ENCODE results near the gene OR2T5. TPM values are rescaled to one million over a fixed set of nuclear protein-coding genes. Genes with fewer than 3 reads are reported as not detected.
"Not testable (repeated sequence)": the region's sequence is repeated elsewhere in the genome, so short reads cannot be mapped to it uniquely, and the experiment has no call there.

The OR2T5 gene
- total and polyA plus RNA-seq, 4 donors: not detected

DNA sequence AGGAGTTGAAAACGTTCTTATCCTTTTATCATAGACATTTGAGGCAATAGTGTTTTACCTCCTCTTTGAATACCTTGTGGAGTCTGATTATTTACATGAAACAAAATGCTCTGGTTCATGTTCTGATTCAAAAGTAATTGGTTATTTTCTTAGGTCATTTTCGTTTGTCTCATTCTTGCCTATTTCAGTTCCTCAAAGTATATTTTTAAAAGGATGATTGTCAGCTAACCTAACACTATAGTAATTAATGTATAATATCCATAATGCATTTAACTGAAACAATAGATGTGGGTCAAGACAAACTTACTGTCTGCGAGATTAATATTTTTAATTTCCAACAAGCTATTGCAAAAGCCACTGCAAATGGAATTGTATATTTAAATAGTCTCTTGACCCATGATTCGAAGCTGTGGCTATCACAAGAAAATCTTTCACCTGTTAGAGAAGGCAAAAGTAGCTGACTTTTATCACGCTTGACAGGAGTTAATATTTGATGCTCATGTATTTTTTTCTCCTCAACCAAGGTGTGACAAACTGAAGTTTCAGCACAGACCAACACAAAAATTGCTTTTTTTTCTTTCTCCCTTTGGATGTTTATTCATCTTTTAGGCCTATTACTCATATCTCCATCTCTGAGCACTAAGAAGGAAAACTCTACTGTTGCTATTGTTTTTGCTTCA lies 37.8 kb upstream of the OR2T5 start:
- H3K9me3 ChIP-seq (ENCODE audit: control insufficient read depth in 4 of 4, low read length in 3 of 4); H3K4me1 ChIP-seq (ENCODE audit: control insufficient read depth in 4 of 4, insufficient read depth in 4 of 4, low read length in 3 of 4); DNase-seq (ENCODE audit: low spot score); H3K27ac ChIP-seq (ENCODE audit: low read depth in 1 of 2, low read length in 2 of 2); H3K9ac ChIP-seq (ENCODE audit: low read depth in 1 of 2, low read length in 2 of 2); H3K27me3 ChIP-seq (ENCODE audit: control insufficient read depth in 4 of 4, insufficient read depth in 4 of 4, low read length in 3 of 4); H3K4me3 ChIP-seq (ENCODE audit: low read depth in 1 of 3, low read length in 3 of 3); H3K36me3 ChIP-seq (ENCODE audit: control insufficient read depth in 4 of 4, insufficient read depth in 3 of 4, low read depth in 1 of 4, low read length in 3 of 4): not testable (repeated sequence)
- WGBS: 46% methylated on average over 2 of the region's 5 CpGs

DNA sequence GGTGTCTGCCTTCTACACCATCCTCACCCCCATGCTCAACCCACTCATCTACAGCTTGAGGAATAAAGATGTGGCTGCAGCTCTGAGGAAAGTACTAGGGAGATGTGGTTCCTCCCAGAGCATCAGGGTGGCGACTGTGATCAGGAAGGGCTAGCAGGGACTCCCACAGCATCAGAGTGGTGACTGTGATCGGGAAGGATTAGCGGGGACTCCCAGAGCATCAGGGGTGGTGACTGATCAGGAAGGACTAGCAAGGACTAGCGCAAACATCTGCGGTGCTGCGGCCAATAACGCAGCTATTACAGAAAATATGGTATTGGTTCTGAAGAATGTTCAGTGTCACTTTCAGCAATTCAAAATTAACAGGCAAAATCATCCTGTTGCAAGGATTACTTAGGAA lies 34.8 kb upstream of the OR2T5 start:
- not testable (repeated sequence) for H3K36me3 ChIP-seq (ENCODE audit: control insufficient read depth in 4 of 4, insufficient read depth in 3 of 4, low read depth in 1 of 4, low read length in 3 of 4); H3K4me3 ChIP-seq (ENCODE audit: low read depth in 1 of 3, low read length in 3 of 3); DNase-seq (ENCODE audit: low spot score); H3K27me3 ChIP-seq (ENCODE audit: control insufficient read depth in 4 of 4, insufficient read depth in 4 of 4, low read length in 3 of 4); H3K9me3 ChIP-seq (ENCODE audit: control insufficient read depth in 4 of 4, low read length in 3 of 4); H3K27ac ChIP-seq (ENCODE audit: low read depth in 1 of 2, low read length in 2 of 2); H3K9ac ChIP-seq (ENCODE audit: low read depth in 1 of 2, low read length in 2 of 2); H3K4me1 ChIP-seq (ENCODE audit: control insufficient read depth in 4 of 4, insufficient read depth in 4 of 4, low read length in 3 of 4)
- 79% methylated on average over 7 of the region's 7 CpGs for WGBS

DNA sequence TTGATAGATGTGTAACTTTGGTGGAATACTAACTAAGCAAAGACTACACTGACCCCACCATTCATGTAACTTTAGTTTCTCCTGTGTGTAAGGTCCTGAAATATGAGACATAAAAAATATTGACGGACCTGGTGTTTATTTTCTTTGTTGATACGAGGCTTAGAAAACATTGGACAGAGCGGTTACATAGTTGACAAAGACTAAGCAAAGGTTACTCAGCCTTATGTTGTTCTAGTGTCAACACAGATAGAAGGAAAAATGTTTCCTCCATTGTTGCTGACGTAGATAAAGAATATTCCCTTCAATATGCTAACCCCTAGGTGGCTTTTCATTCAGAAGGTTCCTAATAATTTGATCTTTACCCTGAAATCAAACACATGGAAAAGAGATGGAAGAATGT lies 33.3 kb upstream of the OR2T5 start:
- H3K27ac ChIP-seq (ENCODE audit: low read depth in 1 of 2, low read length in 2 of 2); DNase-seq (ENCODE audit: low spot score); H3K27me3 ChIP-seq (ENCODE audit: control insufficient read depth in 4 of 4, insufficient read depth in 4 of 4, low read length in 3 of 4); H3K4me3 ChIP-seq (ENCODE audit: low read depth in 1 of 3, low read length in 3 of 3); H3K4me1 ChIP-seq (ENCODE audit: control insufficient read depth in 4 of 4, insufficient read depth in 4 of 4, low read length in 3 of 4); H3K36me3 ChIP-seq (ENCODE audit: control insufficient read depth in 4 of 4, insufficient read depth in 3 of 4, low read depth in 1 of 4, low read length in 3 of 4); H3K9ac ChIP-seq (ENCODE audit: low read depth in 1 of 2, low read length in 2 of 2); H3K9me3 ChIP-seq (ENCODE audit: control insufficient read depth in 4 of 4, low read length in 3 of 4): not testable (repeated sequence)
- WGBS: 41% methylated on average over 1 of the region's 4 CpGs

DNA sequence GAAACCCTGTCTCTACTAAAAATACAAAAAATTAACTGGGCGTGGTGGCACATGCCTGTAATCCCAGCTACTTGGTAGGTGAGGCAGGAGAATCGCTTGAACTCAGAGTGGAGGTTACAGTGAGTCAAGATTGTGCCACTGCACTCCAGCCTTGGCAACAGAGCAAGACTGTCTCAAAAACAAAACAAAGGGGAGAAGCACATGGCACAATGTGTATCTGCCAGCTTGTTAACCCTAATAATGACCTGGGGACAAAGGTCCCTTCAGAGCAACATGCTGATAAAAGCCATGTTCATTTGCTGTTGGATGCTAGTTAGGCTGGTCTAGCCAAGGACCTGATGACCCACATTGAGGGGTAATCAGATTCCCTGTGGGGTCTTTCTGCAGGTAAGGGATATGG lies 31.8 kb upstream of the OR2T5 start:
- H3K4me1 ChIP-seq (ENCODE audit: control insufficient read depth in 4 of 4, insufficient read depth in 4 of 4, low read length in 3 of 4): not testable (repeated sequence)

DNA sequence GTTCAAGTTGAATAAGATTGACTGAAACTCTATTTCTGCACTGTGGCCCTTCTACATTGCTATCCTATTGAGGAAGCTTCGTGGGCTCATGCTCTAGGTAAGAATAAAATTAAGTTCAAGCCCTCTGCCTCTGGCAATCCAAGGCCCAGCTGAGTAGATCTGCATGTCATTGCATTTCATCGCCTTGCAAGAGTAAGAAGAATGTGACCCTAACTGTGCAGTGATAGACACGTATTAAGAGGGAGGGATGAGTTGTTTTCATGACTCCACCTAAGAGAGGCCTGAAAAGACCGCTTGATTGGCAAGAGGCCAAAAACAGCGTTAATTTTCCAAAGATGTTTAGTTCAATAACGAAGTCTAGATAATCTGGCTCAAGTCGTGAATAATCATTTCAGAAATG lies 29.3 kb upstream of the OR2T5 start:
- H3K27me3 ChIP-seq (ENCODE audit: control insufficient read depth in 4 of 4, insufficient read depth in 4 of 4, low read length in 3 of 4); H3K9me3 ChIP-seq (ENCODE audit: control insufficient read depth in 4 of 4, low read length in 3 of 4); H3K9ac ChIP-seq (ENCODE audit: low read depth in 1 of 2, low read length in 2 of 2); H3K4me3 ChIP-seq (ENCODE audit: low read depth in 1 of 3, low read length in 3 of 3); H3K27ac ChIP-seq (ENCODE audit: low read depth in 1 of 2, low read length in 2 of 2); DNase-seq (ENCODE audit: low spot score); H3K4me1 ChIP-seq (ENCODE audit: control insufficient read depth in 4 of 4, insufficient read depth in 4 of 4, low read length in 3 of 4); H3K36me3 ChIP-seq (ENCODE audit: control insufficient read depth in 4 of 4, insufficient read depth in 3 of 4, low read depth in 1 of 4, low read length in 3 of 4): not testable (repeated sequence)
- 67% methylated on average over 7 of the region's 7 CpGs for WGBS

More for the DNA sequence above, 31.8 kb upstream of the OR2T5 start:
- H3K27ac ChIP-seq (ENCODE audit: low read depth in 1 of 2, low read length in 2 of 2); DNase-seq (ENCODE audit: low spot score); H3K36me3 ChIP-seq (ENCODE audit: control insufficient read depth in 4 of 4, insufficient read depth in 3 of 4, low read depth in 1 of 4, low read length in 3 of 4); H3K4me3 ChIP-seq (ENCODE audit: low read depth in 1 of 3, low read length in 3 of 3); H3K9ac ChIP-seq (ENCODE audit: low read depth in 1 of 2, low read length in 2 of 2); H3K27me3 ChIP-seq (ENCODE audit: control insufficient read depth in 4 of 4, insufficient read depth in 4 of 4, low read length in 3 of 4); H3K9me3 ChIP-seq (ENCODE audit: control insufficient read depth in 4 of 4, low read length in 3 of 4): not testable (repeated sequence)
- no CpG with 5 or more reads among the region's 2 CpGs for WGBS

DNA sequence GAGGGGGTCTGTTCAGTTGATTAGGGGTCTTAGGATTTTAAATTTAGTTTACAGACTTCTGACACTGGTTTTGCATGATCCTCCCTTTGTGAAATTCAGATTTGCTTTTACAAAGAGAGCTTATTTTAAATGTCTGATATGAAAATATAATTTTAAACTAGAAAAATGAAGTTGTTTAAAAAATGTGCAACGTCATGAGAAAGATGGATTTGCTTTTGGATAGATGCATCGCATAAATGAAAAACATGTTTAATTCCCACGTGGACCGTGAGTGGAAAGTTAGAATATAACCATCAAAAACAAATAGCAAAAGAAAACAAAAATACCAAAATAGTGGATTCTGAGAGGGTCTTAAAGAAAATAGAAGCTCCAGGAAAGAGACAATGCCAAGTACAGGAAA lies 17.2 kb upstream of the OR2T5 start:
- Histone ChIP-seq H3K9me3 (ENCODE audit: control insufficient read depth in 4 of 4, low read length in 3 of 4) (no peaks in the 10 kb centered on the region), H3K9ac (ENCODE audit: low read depth in 1 of 2, low read length in 2 of 2) (no peak overlapping the region), H3K4me3 (ENCODE audit: low read depth in 1 of 3, low read length in 3 of 3) (no peak overlapping the region), H3K27me3 (ENCODE audit: control insufficient read depth in 4 of 4, insufficient read depth in 4 of 4, low read length in 3 of 4) (no peaks in the 10 kb centered on the region), H3K36me3 (ENCODE audit: control insufficient read depth in 4 of 4, insufficient read depth in 3 of 4, low read depth in 1 of 4, low read length in 3 of 4) (no peaks in the 10 kb centered on the region), H3K27ac (ENCODE audit: low read depth in 1 of 2, low read length in 2 of 2) (no peak overlapping the region), H3K4me1 (ENCODE audit: control insufficient read depth in 4 of 4, insufficient read depth in 4 of 4, low read length in 3 of 4) (no peaks in the 10 kb centered on the region)
- TF ChIP-seq JUND (IDR thresholded peaks at IDR 0.05): no peak
- no peak for TF ChIP-seq YY1 (IDR thresholded peaks at IDR 0.05)
- no peak for TF ChIP-seq RXRA (IDR thresholded peaks at IDR 0.05)
- TF ChIP-seq FOXA2 (IDR thresholded peaks at IDR 0.05): no peak
- TF ChIP-seq SP1 (IDR thresholded peaks at IDR 0.05): no peak
- TF ChIP-seq, protein P1, sequence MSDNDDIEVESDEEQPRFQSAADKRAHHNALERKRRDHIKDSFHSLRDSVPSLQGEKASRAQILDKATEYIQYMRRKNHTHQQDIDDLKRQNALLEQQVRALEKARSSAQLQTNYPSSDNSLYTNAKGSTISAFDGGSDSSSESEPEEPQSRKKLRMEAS (IDR thresholded peaks at IDR 0.05): no peak
- TF ChIP-seq FOXA1 (IDR thresholded peaks at IDR 0.05): no peak
- TF ChIP-seq HNF4G (IDR thresholded peaks at IDR 0.05): no peak
- TF ChIP-seq HNF4A (conservative IDR thresholded peaks at IDR 0.05): no peak
- TF ChIP-seq, protein P2, sequence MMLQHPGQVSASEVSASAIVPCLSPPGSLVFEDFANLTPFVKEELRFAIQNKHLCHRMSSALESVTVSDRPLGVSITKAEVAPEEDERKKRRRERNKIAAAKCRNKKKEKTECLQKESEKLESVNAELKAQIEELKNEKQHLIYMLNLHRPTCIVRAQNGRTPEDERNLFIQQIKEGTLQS (IDR thresholded peaks at IDR 0.05): no peak
- TF ChIP-seq, protein P3, sequence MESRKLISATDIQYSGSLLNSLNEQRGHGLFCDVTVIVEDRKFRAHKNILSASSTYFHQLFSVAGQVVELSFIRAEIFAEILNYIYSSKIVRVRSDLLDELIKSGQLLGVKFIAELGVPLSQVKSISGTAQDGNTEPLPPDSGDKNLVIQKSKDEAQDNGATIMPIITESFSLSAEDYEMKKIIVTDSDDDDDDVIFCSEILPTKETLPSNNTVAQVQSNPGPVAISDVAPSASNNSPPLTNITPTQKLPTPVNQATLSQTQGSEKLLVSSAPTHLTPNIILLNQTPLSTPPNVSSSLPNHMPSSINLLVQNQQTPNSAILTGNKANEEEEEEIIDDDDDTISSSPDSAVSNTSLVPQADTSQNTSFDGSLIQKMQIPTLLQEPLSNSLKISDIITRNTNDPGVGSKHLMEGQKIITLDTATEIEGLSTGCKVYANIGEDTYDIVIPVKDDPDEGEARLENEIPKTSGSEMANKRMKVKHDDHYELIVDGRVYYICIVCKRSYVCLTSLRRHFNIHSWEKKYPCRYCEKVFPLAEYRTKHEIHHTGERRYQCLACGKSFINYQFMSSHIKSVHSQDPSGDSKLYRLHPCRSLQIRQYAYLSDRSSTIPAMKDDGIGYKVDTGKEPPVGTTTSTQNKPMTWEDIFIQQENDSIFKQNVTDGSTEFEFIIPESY (IDR thresholded peaks at IDR 0.05): no peak
- no peak for TF ChIP-seq RAD21 (IDR thresholded peaks at IDR 0.05)
- no peak for TF ChIP-seq NR2F2 (IDR thresholded peaks at IDR 0.05)
- WGBS: 78% methylated on average over 4 of the region's 4 CpGs
- DNase-seq (ENCODE audit: low spot score): no peak
